Stromal cell of bone marrow (primary cell): ENCODE measurements around the gene RPRD2.

Experiments
- DNase-seq: peaks from one replicate; pipeline ENCODE4 v3.0.0-alpha.2; 2012; ENCODE audit warnings: low read depth

The RPRD2 gene

GRCh38 chr1:150514913-150515327, 151.0 kb downstream of the RPRD2 start:
- no peak for DNase-seq

GRCh38 chr1:150515328-150516049, 151.5 kb downstream of the RPRD2 start, which contains the start of gene FALEC:
Gene FALEC, plus strand, starts transcription at chr1:150515752.
- peak; percentile 95 for DNase-seq

GRCh38 chr1:150516050-150516591, 152.2 kb downstream of the RPRD2 start:
- DNase-seq: no peak

GRCh38 chr1:150516616-150517015, 152.7 kb downstream of the RPRD2 start:
- DNase-seq: no peak

GRCh38 chr1:150521196-150521968, 157.4 kb downstream of the RPRD2 start:
- no peak for DNase-seq

- DNase-seq: no peak
These were observed 161.4 kb downstream of the RPRD2 start for GRCh38 chr1:150525348-150525747.
